H1 (cell line): Measurements from ENCODE around the gene FGF21. TPM values are rescaled to one million over a fixed set of nuclear protein-coding genes. Genes with fewer than 3 reads are reported as not detected.
A peak's percentile ranks its signal among the peaks of the same experiment; 100 is the strongest.

Experiments
- CTCF ChIA-PET: fragments of 300-600 bp; sonication (Branson Sonifier 250); formaldehyde crosslinking; loops from one replicate; lab custom pipeline; 2021; ENCODE audit not compliant: partially characterized antibody; lab: Charles Lee
- POLR2A ChIA-PET: fragments of 300-600 bp; sonication (Branson Sonifier 250); formaldehyde crosslinking; loops from one replicate; lab custom pipeline; 2021; ENCODE audit warnings: inconsistent platforms; ENCODE audit not compliant: partially characterized antibody; lab: Charles Lee
- DNase-seq, 2 experiments: peaks; one replicate each; pipeline versions ENCODE4 v3.0.0 to v3.0.0-alpha.2; 2010 to 2022; ENCODE audit warnings: low spot score in 2 of 2, low read depth in 1 of 2, mixed read lengths in 1 of 2
- FAIRE-seq: peaks from 2 replicates; lab custom pipeline; 2011; peaks lifted over from hg19 to GRCh38; lab: Jason Lieb, UNC
- H2AFZ ChIP-seq: 2 replicates; pipeline ENCODE4 v1.8.1; 2012; ENCODE audit warnings: low read length, inconsistent platforms
- H2AK5ac ChIP-seq: 2 replicates; pipeline ENCODE4 v1.6.1; 2013; ENCODE audit warnings: low read depth, low read length
- H2BK120ac ChIP-seq: replicated peaks from 2 replicates; pipeline ENCODE3; 2013; ENCODE audit warnings: low read depth, low read length, inconsistent platforms
- H2BK12ac ChIP-seq: 2 replicates; pipeline ENCODE4 v1.6.1; 2013; ENCODE audit warnings: low read depth, low read length
- H2BK15ac ChIP-seq: 2 replicates; pipeline ENCODE4 v1.6.1; 2013; ENCODE audit warnings: low read length
- H2BK20ac ChIP-seq: 2 replicates; pipeline ENCODE4 v1.6.1; 2013; ENCODE audit warnings: low read length
- H2BK5ac ChIP-seq: 2 replicates; pipeline ENCODE4 v1.6.1; 2013; ENCODE audit warnings: low read depth, low read length
- H3K14ac ChIP-seq: 2 replicates; pipeline ENCODE4 v1.6.1; 2013; ENCODE audit warnings: inconsistent platforms; ENCODE audit not compliant: insufficient read length
- H3K18ac ChIP-seq: 2 replicates; pipeline ENCODE4 v1.6.1; 2013; ENCODE audit warnings: low read length; ENCODE audit errors: extremely low read depth
- H3K23ac ChIP-seq: 2 replicates; pipeline ENCODE4 v1.6.1; 2013; ENCODE audit warnings: inconsistent platforms; ENCODE audit not compliant: insufficient read length
- H3K23me2 ChIP-seq: 2 replicates; pipeline ENCODE4 v1.6.1; 2013; ENCODE audit warnings: low read depth, low read length
- H3K27ac ChIP-seq: 2 replicates; pipeline ENCODE4 v1.6.1; 2011; ENCODE audit warnings: low read depth, low read length, inconsistent platforms
- H3K27me3 ChIP-seq, 4 experiments: replicated peaks in 1 of 4; 1 replicate in 1 of 4; 2 replicates in 3 of 4; pipeline versions ENCODE4 v1.6.1 to v1.8.1; 2011 to 2013; ENCODE audit warnings: low read length in 3 of 4, mild to moderate bottlenecking in 3 of 4, inconsistent platforms in 2 of 4, mixed read lengths in 2 of 4, moderate library complexity in 1 of 4; ENCODE audit not compliant: control insufficient read depth in 3 of 4, insufficient read depth in 3 of 4; ENCODE audit errors: extremely low read depth in 1 of 4
- H3K36me3 ChIP-seq, 4 experiments: 2 replicates each; pipeline versions ENCODE4 v1.6.1 to v1.8.1; 2011 to 2013; ENCODE audit warnings: mild to moderate bottlenecking in 4 of 4, low read length in 3 of 4, moderate library complexity in 2 of 4, control low read depth in 1 of 4, inconsistent platforms in 1 of 4; ENCODE audit not compliant: insufficient read depth in 4 of 4, control insufficient read depth in 2 of 4
- H3K4ac ChIP-seq: replicated peaks from 2 replicates; pipeline ENCODE3; 2013; ENCODE audit warnings: low read length, low read depth, mixed read lengths, inconsistent platforms; ENCODE audit not compliant: insufficient read length
- H3K4me1 ChIP-seq, 4 experiments: replicated peaks in 1 of 4; 1 replicate in 1 of 4; 2 replicates in 3 of 4; pipeline versions ENCODE4 v1.6.1 to v1.8.1; 2011 to 2013; ENCODE audit warnings: low read length in 3 of 4, inconsistent platforms in 2 of 4, mixed read lengths in 1 of 4; ENCODE audit not compliant: insufficient read depth in 4 of 4, control insufficient read depth in 3 of 4
- H3K4me2 ChIP-seq, 2 experiments: 2 replicates each; pipeline versions ENCODE4 v1.6.1 to v1.8.1; 2011 to 2013; ENCODE audit warnings: low read depth in 2 of 2, low read length in 2 of 2, control low read depth in 1 of 2, inconsistent platforms in 1 of 2, mild to moderate bottlenecking in 1 of 2; ENCODE audit not compliant: insufficient read depth in 1 of 2
- H3K4me3 ChIP-seq, 4 experiments: fragments of 200-600, 300-600 bp in 1 of 4; sonication (generic), shearing (Covaris generic), sonication (Bioruptor Twin) in 1 of 4; 2 replicates each; pipeline versions ENCODE4 v1.5.1 to v1.8.1; 2011 to 2016; ENCODE audit warnings: low read length in 4 of 4, low read depth in 3 of 4, control low read depth in 2 of 4, inconsistent platforms in 2 of 4, mild to moderate bottlenecking in 2 of 4, mixed read lengths in 1 of 4, moderate library complexity in 1 of 4; ENCODE audit not compliant: insufficient read depth in 2 of 4; ENCODE audit errors: extremely low read depth in 1 of 4
- H3K56ac ChIP-seq: replicated peaks from 2 replicates; pipeline ENCODE3; 2013; ENCODE audit warnings: low read depth, mild to moderate bottlenecking, mixed read lengths, low read length, inconsistent platforms; ENCODE audit not compliant: insufficient read length
- H3K79me1 ChIP-seq: 2 replicates; pipeline ENCODE4 v1.6.1; 2013; ENCODE audit warnings: low read depth, low read length, control low read depth
- H3K79me2 ChIP-seq, 2 experiments: 2 replicates each; pipeline versions ENCODE4 v1.6.1 to v1.8.1; 2012 to 2013; ENCODE audit warnings: low read length in 2 of 2, mild to moderate bottlenecking in 2 of 2, inconsistent platforms in 1 of 2; ENCODE audit not compliant: insufficient read depth in 2 of 2, control insufficient read depth in 1 of 2
- H3K9ac ChIP-seq, 4 experiments: replicated peaks in 1 of 4; 1 replicate in 1 of 4; 2 replicates in 3 of 4; pipeline versions ENCODE4 v1.6.1 to v1.8.1; 2011 to 2013; ENCODE audit warnings: low read depth in 3 of 4, low read length in 3 of 4, control low read depth in 2 of 4, mild to moderate bottlenecking in 2 of 4, moderate library complexity in 2 of 4, inconsistent platforms in 1 of 4; ENCODE audit errors: extremely low read depth in 1 of 4
- H3K9me3 ChIP-seq, 2 experiments: 2 replicates each; pipeline versions ENCODE4 v1.6.1 to v1.8.1; 2012 to 2013; ENCODE audit warnings: mild to moderate bottlenecking in 2 of 2, moderate library complexity in 2 of 2, control low read depth in 1 of 2, inconsistent platforms in 1 of 2, low read depth in 1 of 2, low read length in 1 of 2, mixed read lengths in 1 of 2; ENCODE audit not compliant: insufficient read depth in 2 of 2
- H4K20me1 ChIP-seq, 2 experiments: replicated peaks in 1 of 2; 2 replicates each; pipeline versions ENCODE3 to v1.8.1; 2011 to 2013; ENCODE audit warnings: inconsistent platforms in 2 of 2, low read length in 2 of 2, mild to moderate bottlenecking in 1 of 2; ENCODE audit not compliant: insufficient read depth in 2 of 2, control insufficient read depth in 1 of 2
- H4K5ac ChIP-seq: 2 replicates; pipeline ENCODE4 v1.6.1; 2013; ENCODE audit warnings: low read length, low read depth, mixed read lengths, inconsistent platforms; ENCODE audit not compliant: insufficient read length
- H4K8ac ChIP-seq: 2 replicates; pipeline ENCODE4 v1.8.0; 2013; ENCODE audit warnings: mild to moderate bottlenecking, moderate library complexity, low read length, inconsistent platforms; ENCODE audit not compliant: insufficient read depth; ENCODE audit errors: extremely low read depth
- H4K91ac ChIP-seq: replicated peaks from 2 replicates; pipeline ENCODE3; 2013; ENCODE audit warnings: low read length, mixed read lengths, inconsistent platforms; ENCODE audit not compliant: insufficient read length
- CEBPB ChIP-seq: IDR thresholded peaks from 2 replicates; pipeline ENCODE4 v1.6.1; 2012; ENCODE audit warnings: low read depth, low read length
- CHD1 ChIP-seq: IDR thresholded peaks from 2 replicates; pipeline ENCODE4 v1.6.1; 2012; ENCODE audit warnings: low read depth, low read length, improper control_type of control experiment
- KDM4A ChIP-seq: IDR thresholded peaks from one replicate; pipeline ENCODE4 v1.7.1; 2012; ENCODE audit warnings: low read depth, mild to moderate bottlenecking, moderate library complexity, low read length, inconsistent platforms; ENCODE audit not compliant: severe bottlenecking
- MAFK ChIP-seq: IDR thresholded peaks from 2 replicates; pipeline ENCODE4 v1.6.1; 2012; ENCODE audit warnings: low read depth, mild to moderate bottlenecking, improper control_type of control experiment, low read length
- NRF1 ChIP-seq: IDR thresholded peaks from 2 replicates; pipeline ENCODE4 v1.6.1; 2011; ENCODE audit warnings: mild to moderate bottlenecking, low read depth, low read length, improper control_type of control experiment
- RBBP5 ChIP-seq: IDR thresholded peaks from 2 replicates; pipeline ENCODE4 v1.7.1; 2012; ENCODE audit warnings: low read depth, mild to moderate bottlenecking, inconsistent platforms, low read length, moderate library complexity, borderline replicate concordance
- SAP30 ChIP-seq: fragments of 300-600 bp; sonication (generic); IDR thresholded peaks from 2 replicates; pipeline ENCODE4 v1.7.1; 2012; ENCODE audit warnings: low read length, moderate library complexity, mild to moderate bottlenecking, inconsistent platforms; ENCODE audit not compliant: insufficient read depth, insufficient replicate concordance
- SP4 ChIP-seq: IDR thresholded peaks from 2 replicates; pipeline ENCODE4 v1.6.1; 2012; ENCODE audit warnings: low read length, inconsistent platforms
- TAF1 ChIP-seq: IDR thresholded peaks from 2 replicates; pipeline ENCODE4 v1.6.1; 2011; ENCODE audit warnings: mild to moderate bottlenecking, low read depth, low read length
- ZNF274 ChIP-seq: IDR thresholded peaks from 2 replicates; pipeline ENCODE4 v1.7.0; 2012; ENCODE audit warnings: low read length, borderline replicate concordance; ENCODE audit errors: extremely low read depth
- WGBS, 2 experiments: shearing (Covaris generic) in 1 of 2; methylation state at CpG; one replicate each; pipeline versions ENCODE4 v1.1.6 to v1.1.7; 2013 to 2015; ENCODE audit warnings: low lambda C conversion rate in 2 of 2, mixed read lengths in 2 of 2, inconsistent platforms in 1 of 2, low coverage in 1 of 2, missing lambda C conversion rate in 1 of 2; ENCODE audit not compliant: insufficient replicate concordance in 2 of 2, insufficient coverage in 1 of 2, insufficient read length in 1 of 2; ENCODE audit errors: extremely low coverage in 1 of 2, missing lambda C conversion rate in 1 of 2; 5-methylcytosine and 5-hydroxymethylcytosine counted together
- polyA plus RNA-seq, 7 experiments: library from polyadenylated mRNA; depleted of rRNA in 3 of 7; stranded (reverse) in 5 of 7; unstranded in 2 of 7; fragments of >200 nt in 5 of 7; fragments of 200-250 nt in 2 of 7; gene quantifications; 1 replicate in 5 of 7; 2 replicates in 1 of 7; 4 replicates in 1 of 7; pipeline versions ENCODE4 v1.2.1 to v1.2.3, GENCODE V29; 2011 to 2013; ENCODE audit warnings: missing spikeins in 2 of 7, mixed read lengths in 2 of 7
- total RNA-seq: library from RNA; stranded (reverse); fragmentation: NEBNext Ultra II Directional; extraction: Animal tissue kit (Norgen Biotek cat#: 25700); gene quantifications from 2 replicates; pipeline ENCODE4 v1.2.1, GENCODE V29; 2021
- TF ChIP-seq, protein P1 (sequence below): IDR thresholded peaks from 2 replicates; pipeline ENCODE4 v1.6.1; 2012; ENCODE audit warnings: inconsistent platforms

The FGF21 gene
- total and polyA plus RNA-seq, 2 of the 8 experiments (the other 6 are each of a cell fraction or from before 2014, with no cell fraction given): 0.48 to 0.80 TPM

DNA sequence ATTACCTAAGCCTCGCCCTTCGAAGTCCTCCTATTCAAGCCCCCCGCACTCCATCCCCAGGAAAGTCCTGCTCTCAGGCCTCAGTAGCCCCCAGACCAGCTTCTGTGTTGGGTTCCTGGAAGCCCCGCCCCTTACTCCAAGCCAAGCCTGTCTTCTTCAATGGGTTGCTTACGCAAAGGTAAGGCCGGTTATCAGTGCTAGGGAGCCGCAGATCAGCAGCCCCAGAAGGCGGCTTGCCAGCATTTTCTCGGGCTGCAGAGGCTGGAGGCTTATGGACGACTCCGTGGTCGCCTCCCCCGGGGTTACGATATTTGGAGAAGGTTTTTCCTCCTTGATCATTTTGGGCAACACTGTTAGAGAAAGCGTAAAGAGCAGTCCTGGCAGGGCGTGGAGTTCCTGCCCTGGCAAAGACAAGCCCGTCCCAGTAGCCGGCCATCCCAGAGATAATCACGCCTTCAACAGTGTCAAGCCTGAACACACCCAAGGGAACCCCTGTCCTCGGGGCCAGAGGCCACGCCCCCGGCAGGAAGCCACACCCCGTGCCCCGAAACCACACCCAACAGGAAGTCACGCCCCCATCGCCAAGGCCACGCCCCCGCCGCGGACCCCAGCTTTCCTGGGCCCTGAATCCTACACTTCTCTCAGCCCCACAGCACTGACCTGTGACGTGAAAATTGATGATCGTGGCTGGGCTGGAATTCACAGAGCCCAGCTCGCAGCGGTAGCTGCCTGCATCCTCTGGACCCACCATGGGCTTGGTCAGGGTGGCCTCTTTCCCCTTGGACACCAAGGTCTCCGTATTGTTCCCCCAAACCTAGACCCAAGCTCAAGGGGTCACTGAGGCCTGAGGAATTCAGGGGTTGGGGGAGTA, 14.0 kb upstream of the FGF21 start:
- Histone ChIP-seq H3K23me2 (peaks cover 11% of the 10 kb centered on the region; the same call in 1 of the 2 replicates), H3K27ac (no peak overlapping the region), H4K8ac (no peak overlapping the region), H3K4me1 (peaks cover 8 to 27% (median 23%) of the 10 kb centered on the region in 4 experiments), H2BK120ac (no peak overlapping the region), H3K4me3 (peak overlapping the region in 3 of 4 experiments; percentile 9 to 75 (median 16); a peak in 4 of 8 replicates), H2AFZ (no peak overlapping the region), H3K23ac (no peak overlapping the region), H3K9ac (no peak overlapping the region; a peak in 1 of 7 replicates), H3K56ac (no peak overlapping the region), H3K79me2 (no peaks in the 10 kb centered on the region), H2AK5ac (no peak overlapping the region), H2BK12ac (peak overlapping the region; percentile 17; the same call in 1 of the 2 replicates), H3K4me2 (peak overlapping the region; percentile 66 to 75), H4K5ac (peak overlapping the region; percentile 33), H3K27me3 (peaks cover 3 to 19% (median 12%) of the 10 kb centered on the region in 4 experiments; a peak in 6 of 7 replicates), H3K79me1 (no peaks in the 10 kb centered on the region), H4K20me1 (no peaks in the 10 kb centered on the region), H3K18ac (0 out of 2 replicates have a peak overlapping the region, but pooled peaks have one; percentile 7), H3K9me3 (no peaks in the 10 kb centered on the region), H2BK20ac (no peak overlapping the region), H3K4ac (no peak overlapping the region), H2BK5ac (peak overlapping the region; percentile 54; the same call in 1 of the 2 replicates), H3K14ac (no peak overlapping the region), H2BK15ac (peak overlapping the region; percentile 77; the same call in 1 of the 2 replicates), H4K91ac (no peak overlapping the region), H3K36me3 (no peaks in the 10 kb centered on the region)
- DNase-seq (peak in 1 of 2 experiments; percentile 97), FAIRE-seq (no peak)
- CTCF ChIA-PET: interaction anchor here (0.8 to 1.6 kb wide), 4 partner anchors 8 to 95 kb away, joined by 3 read pairs; partner anchors contain the start of gene CA11
- WGBS, 2 experiments: 40% methylated on average over 35 of the region's 35 CpGs; no CpG with 5 or more reads in 1 of the 2 experiments
- POLR2A ChIA-PET: interaction anchor here (0.7 to 2.5 kb wide), 12 partner anchors 10 to 131 kb away, joined by 3 to 21 read pairs (median 5); partner anchors contain the start of genes CA11, FUT1, FUT2 and PPP1R15A
- no peak for TF ChIP-seq MAFK
- TF ChIP-seq, protein P1, sequence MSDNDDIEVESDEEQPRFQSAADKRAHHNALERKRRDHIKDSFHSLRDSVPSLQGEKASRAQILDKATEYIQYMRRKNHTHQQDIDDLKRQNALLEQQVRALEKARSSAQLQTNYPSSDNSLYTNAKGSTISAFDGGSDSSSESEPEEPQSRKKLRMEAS: peak; percentile 10; the same call in 1 of the 2 replicates
- TF ChIP-seq SAP30: no peak
- TF ChIP-seq NRF1: no peak
- TF ChIP-seq KDM4A: no peak
- TF ChIP-seq SP4: no peak; the same call in 1 of the 2 replicates
- no peak for TF ChIP-seq ZNF274
- TF ChIP-seq RBBP5: no peak
- TF ChIP-seq TAF1: no peak
- TF ChIP-seq CHD1: no peak
- no peak for TF ChIP-seq CEBPB
